Measurements from ENCODE around the gene NFS1.

NFS1 gene

DNA sequence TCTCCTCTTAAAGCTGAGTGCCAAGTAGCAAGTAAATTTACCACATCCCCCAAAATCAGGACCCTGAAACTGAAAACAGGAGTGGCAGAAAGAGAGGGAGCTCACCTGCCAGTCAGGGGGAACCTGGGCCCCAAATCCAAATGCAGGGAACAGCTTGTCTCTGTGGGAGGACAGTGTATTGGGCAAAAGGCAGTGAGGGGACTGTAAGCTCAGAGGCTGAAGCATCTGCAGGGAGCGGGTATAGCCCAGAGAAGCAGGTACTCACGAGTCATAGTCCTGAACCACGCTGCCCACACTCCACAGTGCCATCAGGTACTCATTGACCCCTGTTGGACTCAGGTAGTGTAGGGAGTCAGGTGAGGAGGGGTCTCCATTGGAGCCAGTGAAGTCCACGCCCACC lies 68.5 kb downstream of the NFS1 start:
- no peak for DNase-seq (ENCODE audit: low spot score)
- in situ Hi-C loops (cut with MboI; ENCODE audit: low sequenced_read_pairs, unreplicated experiment), result no loop called here
- TF ChIP-seq, protein P1, sequence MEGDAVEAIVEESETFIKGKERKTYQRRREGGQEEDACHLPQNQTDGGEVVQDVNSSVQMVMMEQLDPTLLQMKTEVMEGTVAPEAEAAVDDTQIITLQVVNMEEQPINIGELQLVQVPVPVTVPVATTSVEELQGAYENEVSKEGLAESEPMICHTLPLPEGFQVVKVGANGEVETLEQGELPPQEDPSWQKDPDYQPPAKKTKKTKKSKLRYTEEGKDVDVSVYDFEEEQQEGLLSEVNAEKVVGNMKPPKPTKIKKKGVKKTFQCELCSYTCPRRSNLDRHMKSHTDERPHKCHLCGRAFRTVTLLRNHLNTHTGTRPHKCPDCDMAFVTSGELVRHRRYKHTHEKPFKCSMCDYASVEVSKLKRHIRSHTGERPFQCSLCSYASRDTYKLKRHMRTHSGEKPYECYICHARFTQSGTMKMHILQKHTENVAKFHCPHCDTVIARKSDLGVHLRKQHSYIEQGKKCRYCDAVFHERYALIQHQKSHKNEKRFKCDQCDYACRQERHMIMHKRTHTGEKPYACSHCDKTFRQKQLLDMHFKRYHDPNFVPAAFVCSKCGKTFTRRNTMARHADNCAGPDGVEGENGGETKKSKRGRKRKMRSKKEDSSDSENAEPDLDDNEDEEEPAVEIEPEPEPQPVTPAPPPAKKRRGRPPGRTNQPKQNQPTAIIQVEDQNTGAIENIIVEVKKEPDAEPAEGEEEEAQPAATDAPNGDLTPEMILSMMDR (IDR thresholded peaks at IDR 0.05; ENCODE audit: borderline replicate concordance, control extremely low read depth, extremely low read depth, insufficient read depth, missing control alignments), result no peak

DNA sequence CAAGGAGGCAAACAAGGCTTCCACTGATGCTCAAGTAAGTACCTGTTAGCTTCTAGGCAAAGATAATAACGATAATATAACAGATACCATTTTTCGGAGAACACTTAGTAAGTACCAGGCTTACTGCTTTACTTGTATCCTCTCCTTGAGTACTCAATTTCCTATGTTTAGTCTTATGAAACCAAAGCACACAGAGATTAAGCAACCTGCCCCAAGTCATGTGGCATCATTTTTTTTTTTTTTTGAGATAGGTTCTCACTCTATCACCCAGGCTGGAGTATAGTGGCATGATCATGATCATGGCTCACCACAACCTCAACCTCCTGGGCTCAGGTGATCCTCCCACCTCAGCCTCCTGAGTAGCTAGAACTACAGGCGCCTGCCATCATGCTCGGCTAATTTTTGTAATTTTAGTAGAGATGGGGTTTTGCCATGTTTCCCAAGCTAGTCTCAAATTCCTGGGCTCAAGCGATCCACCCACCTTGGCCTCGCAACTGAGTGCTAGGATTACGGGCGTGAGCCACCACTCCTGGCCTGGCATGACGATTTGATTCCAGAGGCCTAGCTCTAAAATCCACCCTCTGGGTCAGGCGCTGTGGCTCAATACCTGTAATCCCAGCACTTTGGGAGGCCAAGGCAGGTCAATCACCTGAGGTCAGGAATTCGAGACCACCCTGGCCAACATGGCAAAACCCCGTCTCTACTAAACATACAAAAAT lies 69.6 kb downstream of the NFS1 start:
- TF ChIP-seq, protein P1 (IDR thresholded peaks at IDR 0.05; ENCODE audit: borderline replicate concordance, control extremely low read depth, extremely low read depth, insufficient read depth, missing control alignments), result no peak
- DNase-seq (ENCODE audit: low spot score), result no peak
- in situ Hi-C loops (cut with MboI; ENCODE audit: low sequenced_read_pairs, unreplicated experiment), result no loop called here

DNA sequence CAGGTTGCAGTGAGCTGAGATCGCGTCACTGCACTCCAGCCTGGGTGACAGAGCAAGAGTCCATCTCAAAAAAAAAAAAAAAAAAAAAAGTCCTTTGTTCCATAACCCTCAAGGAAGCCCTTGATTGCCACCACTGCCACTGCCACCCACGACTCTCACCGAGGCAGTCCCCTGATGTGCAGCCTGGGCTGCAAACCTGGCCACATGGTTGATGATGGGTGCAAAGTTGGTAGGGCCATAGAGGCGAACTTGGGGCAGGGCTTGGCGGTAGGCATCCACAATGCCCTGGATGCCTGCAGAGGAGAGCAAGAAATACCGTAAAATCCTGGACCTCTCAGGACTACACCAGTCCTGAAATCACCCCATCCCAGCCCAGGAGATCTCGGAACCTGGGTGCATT lies 72.0 kb downstream of the NFS1 start:
- TF ChIP-seq, protein P1 (IDR thresholded peaks at IDR 0.05; ENCODE audit: borderline replicate concordance, control extremely low read depth, extremely low read depth, insufficient read depth, missing control alignments), result no peak
- no peak for DNase-seq (ENCODE audit: low spot score)
- in situ Hi-C loops (cut with MboI; ENCODE audit: low sequenced_read_pairs, unreplicated experiment), result no loop called here

DNA sequence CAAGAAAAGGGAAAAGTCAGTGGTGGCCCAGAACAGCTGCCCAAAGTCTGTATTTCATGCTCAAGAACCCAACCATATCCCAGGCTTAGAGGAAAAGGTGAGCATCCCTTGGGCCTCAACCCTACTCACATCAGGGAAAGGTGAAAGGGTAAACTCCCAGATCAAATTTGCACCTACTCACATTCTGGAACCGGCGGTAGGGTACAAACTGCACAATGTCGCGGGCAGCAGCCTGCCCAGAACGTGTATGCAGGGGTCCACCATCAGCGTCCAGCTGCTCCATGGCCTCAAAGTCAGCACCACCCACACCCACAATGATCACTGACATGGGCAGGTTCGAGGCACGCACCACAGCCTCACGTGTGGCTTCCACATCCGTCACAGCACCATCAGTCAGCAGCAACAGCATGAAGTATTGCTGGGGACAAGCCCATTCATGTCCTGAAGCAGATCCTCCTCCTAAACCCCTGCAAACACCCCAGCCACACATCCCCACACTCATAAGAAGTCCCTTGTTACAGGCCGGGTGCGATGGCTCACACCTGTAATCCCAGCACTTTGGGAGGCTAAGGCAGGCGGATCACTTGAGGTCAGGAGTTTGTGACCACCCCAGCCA lies 72.7 kb downstream of the NFS1 start:
- TF ChIP-seq, protein P1 (IDR thresholded peaks at IDR 0.05; ENCODE audit: borderline replicate concordance, control extremely low read depth, extremely low read depth, insufficient read depth, missing control alignments), result no peak
- no peak for DNase-seq (ENCODE audit: low spot score)
- in situ Hi-C loops (cut with MboI; ENCODE audit: low sequenced_read_pairs, unreplicated experiment), result no loop called here

DNA sequence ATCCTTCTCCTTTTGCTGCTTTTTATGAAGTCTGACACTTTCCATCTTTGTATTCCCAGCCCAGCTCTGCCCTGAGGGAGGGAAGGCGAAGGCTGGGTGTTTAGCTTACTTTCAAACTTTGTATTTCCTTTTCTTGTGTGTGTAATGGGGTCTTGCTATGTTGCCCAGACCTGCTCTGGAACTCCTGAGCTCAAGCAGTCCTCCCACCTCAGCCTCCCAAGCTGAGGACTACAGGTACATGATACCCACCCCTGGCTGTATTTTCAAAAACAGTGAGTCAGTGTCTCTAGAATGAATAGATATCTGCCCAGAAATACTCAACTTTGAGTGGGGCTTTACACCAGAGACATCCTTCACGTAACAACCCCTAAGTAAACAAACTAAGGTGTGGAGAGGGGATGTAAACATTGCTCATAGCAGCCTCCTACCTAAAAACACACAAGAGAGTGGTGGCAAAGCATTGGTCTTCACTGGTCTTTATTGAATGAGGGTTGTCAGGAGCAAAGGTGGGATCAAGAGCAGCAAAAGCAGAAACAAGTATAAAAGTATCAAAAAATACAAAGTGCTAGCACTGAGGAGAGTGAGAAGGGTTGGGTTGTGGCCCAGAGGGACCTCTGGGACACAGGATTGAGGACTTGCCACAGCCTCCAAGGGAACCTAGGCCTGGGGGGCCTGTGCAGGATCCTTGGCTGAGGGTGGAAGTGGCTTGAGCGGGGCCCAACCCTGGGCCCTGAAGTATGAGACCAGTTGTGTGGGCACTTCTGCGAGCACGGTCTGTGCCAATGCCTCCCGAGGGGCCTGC lies 73.4 kb downstream of the NFS1 start:
- DNase-seq (ENCODE audit: low spot score), result no peak
- TF ChIP-seq, protein P1 (IDR thresholded peaks at IDR 0.05; ENCODE audit: borderline replicate concordance, control extremely low read depth, extremely low read depth, insufficient read depth, missing control alignments), result no peak
- in situ Hi-C loops (cut with MboI; ENCODE audit: low sequenced_read_pairs, unreplicated experiment), result no loop called here

DNA sequence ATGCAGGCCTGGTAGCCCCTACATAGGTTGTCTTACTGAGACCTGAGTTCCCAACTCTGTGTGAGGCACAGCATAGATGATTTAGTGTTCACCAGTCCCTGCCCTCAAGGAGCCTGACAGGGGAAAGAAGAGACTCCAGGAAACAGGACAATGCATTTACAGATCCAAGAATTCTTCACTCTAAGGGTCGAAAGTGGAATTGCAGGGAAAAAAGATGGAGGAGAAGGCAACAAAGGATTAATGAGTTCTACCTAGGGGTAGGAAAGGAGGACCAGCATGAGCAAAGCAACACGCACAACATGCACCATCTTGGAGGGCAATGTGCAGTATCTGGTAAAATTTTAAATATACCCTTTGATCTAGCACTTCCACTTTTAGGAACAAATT lies 77.6 kb downstream of the NFS1 start:
- in situ Hi-C loops (cut with MboI; ENCODE audit: low sequenced_read_pairs, unreplicated experiment), result no loop called here
- DNase-seq (ENCODE audit: low spot score), result no peak
- TF ChIP-seq, protein P1 (IDR thresholded peaks at IDR 0.05; ENCODE audit: borderline replicate concordance, control extremely low read depth, extremely low read depth, insufficient read depth, missing control alignments), result no peak
